Measurements from ENCODE around the gene PRR12.

GRCh38 chr19:49544154-49544553 is 46.8 kb upstream of the PRR12 start:
- TF ChIP-seq CTCF (IDR thresholded peaks at IDR 0.05) (no peak), POLR2AphosphoS5 (IDR thresholded peaks at IDR 0.05; ENCODE audit: low read depth, low read length) (no peak), REST (IDR thresholded peaks at IDR 0.05; ENCODE audit: insufficient read depth in 1 of 2, low read depth in 2 of 2, low read length in 1 of 2) (no peak), TCF7L2 (IDR thresholded peaks at IDR 0.05; ENCODE audit: low read depth, low read length) (no peak), SIN3A (IDR thresholded peaks at IDR 0.05; ENCODE audit: borderline replicate concordance, insufficient read depth, low read depth, low read length) (no peak)
